Peyer's patch (tissue), 4 donors: ENCODE measurements around the gene CADPS. TPM values are rescaled to one million over a fixed set of nuclear protein-coding genes. Genes with fewer than 3 reads are reported as not detected.

Source experiments
- DNase-seq, 3 donors: peaks; one replicate each; pipeline ENCODE4 v3.0.0-alpha.2; 2017 to 2019
- H3K27ac ChIP-seq, 4 donors: fragments of 200-600 bp; sonication (generic); one replicate each; pipeline ENCODE4 v1.5.1; 2016 to 2019
- H3K27me3 ChIP-seq, 2 donors: fragments of 200-600 bp; sonication (generic); one replicate each; pipeline ENCODE4 v1.5.1; 2019
- H3K36me3 ChIP-seq, 3 donors: fragments of 200-600 bp; sonication (generic); one replicate each; pipeline ENCODE4 v1.5.1; 2016 to 2019
- H3K4me1 ChIP-seq, 4 donors: fragments of 200-600 bp; sonication (generic); one replicate each; pipeline ENCODE4 v1.5.1; 2016 to 2019
- H3K4me3 ChIP-seq, 4 donors: fragments of 200-600 bp; sonication (generic); 1 replicate in 3 of 4; 2 replicates in 1 of 4; pipeline ENCODE4 v1.5.1; 2016 to 2019; ENCODE audit warnings: mild to moderate bottlenecking in 1 of 4
- H3K9me3 ChIP-seq, 4 donors: fragments of 200-600 bp; sonication (generic); one replicate each; pipeline ENCODE4 v1.5.1; 2016 to 2019; ENCODE audit warnings: mild to moderate bottlenecking in 1 of 4
- POLR2A ChIP-seq, 2 donors: fragments of 450-650 bp; IDR thresholded peaks; one replicate each; pipeline ENCODE4 v1.5.1; 2017; ENCODE audit warnings: antibody characterized with exemption in 2 of 2, mild to moderate bottlenecking in 2 of 2, moderate library complexity in 2 of 2
- total RNA-seq, 4 donors: library from RNA; depleted of rRNA; stranded (reverse); fragments of >200 nt; gene quantifications; one replicate each; pipeline ENCODE4 v1.1.0, GENCODE V29; 2016
- TF ChIP-seq, protein P1 (sequence below), 6 experiments: fragments of 450-650 bp in 4 of 6; fragments of 200-600 bp in 2 of 6; sonication (generic) in 1 of 6; IDR thresholded peaks; one replicate each; pipeline ENCODE4 v1.5.1; 2017 to 2019; ENCODE audit warnings: antibody characterized with exemption in 6 of 6, mild to moderate bottlenecking in 3 of 6, moderate library complexity in 1 of 6

CADPS gene
- total RNA-seq, 4 donors from 2014 or later, result 6.4 to 29.7 (median 18.1) TPM

DNA sequence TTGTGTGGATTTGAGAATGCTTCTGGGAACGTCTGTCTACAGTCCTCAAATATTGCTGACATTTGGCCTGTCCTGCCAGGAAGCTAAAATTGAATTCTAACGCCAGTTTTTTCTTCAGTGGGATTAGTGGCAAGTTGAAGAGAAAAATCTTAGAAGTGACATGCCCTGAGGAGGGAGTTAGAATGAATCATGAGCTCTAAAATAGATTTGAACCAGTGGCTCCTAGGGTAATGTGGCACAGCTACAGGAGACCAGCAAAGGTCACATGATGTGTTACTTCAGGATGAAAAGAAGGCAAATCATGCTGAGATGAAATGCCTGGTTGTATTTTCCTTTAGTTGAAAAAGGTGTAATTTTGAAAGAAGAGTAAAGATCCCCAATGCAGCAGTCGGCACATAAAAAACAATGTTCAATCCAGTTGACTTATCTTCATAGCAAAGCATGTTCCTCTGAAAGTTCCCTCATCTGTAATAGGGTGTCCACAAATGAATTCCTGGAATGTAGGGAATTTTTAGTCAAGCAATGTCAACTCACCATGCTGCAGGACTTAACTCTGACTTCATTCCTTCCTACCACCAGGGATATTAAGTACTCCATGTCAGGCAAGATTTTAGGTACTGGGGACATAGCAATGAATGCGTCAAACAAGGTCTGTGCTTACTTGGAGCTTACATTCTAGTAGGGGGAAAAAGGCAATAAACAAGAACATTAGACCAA is 171.6 kb downstream of the CADPS start:
- TF ChIP-seq, protein P1, sequence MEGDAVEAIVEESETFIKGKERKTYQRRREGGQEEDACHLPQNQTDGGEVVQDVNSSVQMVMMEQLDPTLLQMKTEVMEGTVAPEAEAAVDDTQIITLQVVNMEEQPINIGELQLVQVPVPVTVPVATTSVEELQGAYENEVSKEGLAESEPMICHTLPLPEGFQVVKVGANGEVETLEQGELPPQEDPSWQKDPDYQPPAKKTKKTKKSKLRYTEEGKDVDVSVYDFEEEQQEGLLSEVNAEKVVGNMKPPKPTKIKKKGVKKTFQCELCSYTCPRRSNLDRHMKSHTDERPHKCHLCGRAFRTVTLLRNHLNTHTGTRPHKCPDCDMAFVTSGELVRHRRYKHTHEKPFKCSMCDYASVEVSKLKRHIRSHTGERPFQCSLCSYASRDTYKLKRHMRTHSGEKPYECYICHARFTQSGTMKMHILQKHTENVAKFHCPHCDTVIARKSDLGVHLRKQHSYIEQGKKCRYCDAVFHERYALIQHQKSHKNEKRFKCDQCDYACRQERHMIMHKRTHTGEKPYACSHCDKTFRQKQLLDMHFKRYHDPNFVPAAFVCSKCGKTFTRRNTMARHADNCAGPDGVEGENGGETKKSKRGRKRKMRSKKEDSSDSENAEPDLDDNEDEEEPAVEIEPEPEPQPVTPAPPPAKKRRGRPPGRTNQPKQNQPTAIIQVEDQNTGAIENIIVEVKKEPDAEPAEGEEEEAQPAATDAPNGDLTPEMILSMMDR (IDR thresholded peaks at IDR 0.05), result no peak
- no peak for TF ChIP-seq POLR2A (IDR thresholded peaks at IDR 0.05)
- Histone ChIP-seq H3K4me3 (no peak overlapping the region), H3K27ac (no peak overlapping the region), H3K27me3 (no peaks in the 10 kb centered on the region), H3K36me3 (no peaks in the 10 kb centered on the region), H3K4me1 (no peaks in the 10 kb centered on the region), H3K9me3 (no peaks in the 10 kb centered on the region)
- no peak for DNase-seq

DNA sequence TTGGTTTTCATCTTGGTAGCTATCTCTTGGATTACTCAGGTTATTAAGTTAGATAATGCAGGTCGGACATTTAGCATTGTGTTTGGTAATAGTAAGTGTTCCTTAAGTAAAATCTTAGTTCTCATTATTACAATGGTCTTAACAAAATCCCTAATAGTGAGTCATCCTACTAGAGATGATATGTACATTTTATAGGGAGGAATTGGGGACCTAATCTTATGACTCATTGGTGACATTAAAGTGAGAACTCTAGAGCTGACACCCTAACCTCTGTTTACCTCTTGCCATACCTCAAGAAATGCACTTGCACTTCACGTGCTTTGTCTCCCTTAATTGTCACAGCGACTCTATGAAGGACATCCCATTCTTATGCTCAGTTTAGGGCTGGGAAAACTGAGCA is 174.9 kb downstream of the CADPS start:
- H3K27ac ChIP-seq, result no peak overlapping the region
- H3K9me3 ChIP-seq, result no peaks in the 10 kb centered on the region
- H3K4me3 ChIP-seq, result no peak overlapping the region
- no peaks in the 10 kb centered on the region for H3K27me3 ChIP-seq
- DNase-seq, result no peak
- H3K4me1 ChIP-seq, result no peaks in the 10 kb centered on the region
- TF ChIP-seq, protein P1 (IDR thresholded peaks at IDR 0.05), result no peak
- no peak for TF ChIP-seq POLR2A (IDR thresholded peaks at IDR 0.05)
- no peaks in the 10 kb centered on the region for H3K36me3 ChIP-seq

DNA sequence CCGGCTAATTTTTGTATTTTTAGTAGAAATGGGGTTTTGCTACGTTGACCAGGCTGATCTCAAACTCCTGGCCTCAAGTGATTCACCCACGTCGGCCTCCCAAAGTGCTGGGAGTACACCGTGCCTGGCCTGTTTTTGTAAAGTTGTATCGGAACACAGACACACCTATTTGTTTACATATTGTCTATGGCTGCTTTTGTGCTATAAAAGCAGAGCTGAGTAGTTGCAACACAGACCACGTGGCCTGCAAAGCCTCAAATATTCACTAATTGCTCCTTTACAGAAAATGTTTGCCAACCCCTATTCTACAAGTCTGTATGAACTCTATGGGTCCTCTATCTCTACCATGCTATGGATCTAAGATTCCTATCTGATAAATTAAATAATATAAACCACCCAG is 175.5 kb downstream of the CADPS start:
- TF ChIP-seq POLR2A (IDR thresholded peaks at IDR 0.05), result no peak
- TF ChIP-seq, protein P1 (IDR thresholded peaks at IDR 0.05), result no peak
- no peak for DNase-seq
- Histone ChIP-seq H3K27ac (no peak overlapping the region), H3K9me3 (no peaks in the 10 kb centered on the region), H3K4me3 (no peak overlapping the region), H3K27me3 (no peaks in the 10 kb centered on the region), H3K36me3 (no peaks in the 10 kb centered on the region), H3K4me1 (no peaks in the 10 kb centered on the region)

DNA sequence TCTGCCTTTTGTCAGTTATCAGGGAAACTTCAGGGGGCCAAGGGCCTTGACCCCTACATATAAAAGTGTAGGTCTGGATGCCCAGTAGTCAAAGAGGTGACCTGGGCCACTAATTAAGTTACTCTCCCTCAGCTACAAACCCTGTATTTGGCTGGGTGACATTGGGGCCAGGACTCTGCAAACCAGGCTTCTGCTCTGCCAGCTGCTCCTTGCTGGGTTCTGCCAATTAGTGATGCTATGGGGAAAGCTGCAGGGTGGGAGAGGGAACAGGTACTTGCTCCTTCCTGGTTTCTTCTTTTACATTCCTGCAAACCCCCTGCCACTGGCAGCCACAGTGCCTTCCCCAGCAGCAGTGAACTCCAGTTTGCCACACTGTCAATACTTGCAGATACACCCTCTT is 179.2 kb downstream of the CADPS start:
- H3K9me3 ChIP-seq, result no peaks in the 10 kb centered on the region
- DNase-seq, result no peak
- no peaks in the 10 kb centered on the region for H3K27me3 ChIP-seq
- no peak overlapping the region for H3K4me3 ChIP-seq
- no peaks in the 10 kb centered on the region for H3K36me3 ChIP-seq
- no peak overlapping the region for H3K27ac ChIP-seq
- no peaks in the 10 kb centered on the region for H3K4me1 ChIP-seq
- no peak for TF ChIP-seq POLR2A (IDR thresholded peaks at IDR 0.05)
- TF ChIP-seq, protein P1 (IDR thresholded peaks at IDR 0.05), result no peak

DNA sequence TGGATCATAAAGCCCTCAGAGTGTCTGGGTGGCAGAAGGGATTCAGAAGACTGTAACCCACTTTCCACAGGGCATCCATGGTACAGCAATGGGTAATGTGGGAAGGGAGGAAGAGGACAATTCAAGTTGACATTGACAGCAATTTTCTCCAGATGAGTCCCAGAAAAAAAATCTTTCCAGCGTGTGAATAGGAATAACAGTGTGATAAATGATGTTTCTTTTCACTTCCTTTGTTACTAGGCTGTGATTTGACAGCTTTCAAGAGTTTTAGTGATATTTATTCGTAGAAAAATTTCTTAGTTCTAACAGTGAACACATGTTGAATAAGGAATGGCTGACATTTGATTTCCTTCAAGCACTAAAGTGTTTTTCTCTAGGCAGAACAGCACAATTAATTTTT is 186.4 kb downstream of the CADPS start:
- Histone ChIP-seq H3K9me3 (no peaks in the 10 kb centered on the region), H3K27me3 (no peaks in the 10 kb centered on the region), H3K27ac (no peak overlapping the region), H3K4me3 (no peak overlapping the region), H3K4me1 (no peaks in the 10 kb centered on the region), H3K36me3 (no peaks in the 10 kb centered on the region)
- TF ChIP-seq, protein P1 (IDR thresholded peaks at IDR 0.05), result no peak
- TF ChIP-seq POLR2A (IDR thresholded peaks at IDR 0.05), result no peak
- no peak for DNase-seq
